B cell (primary cell): ENCODE results near the gene WBP1L.
"Not testable (repeated sequence)": the region's sequence is repeated elsewhere in the genome, so short reads cannot be mapped to it uniquely, and the experiment has no call there.

ENCODE experiments used
- CTCF ChIP-seq: fragments of 200-600 bp; IDR thresholded peaks from one replicate; pipeline ENCODE4 v1.8.0; 2022; ENCODE audit warnings: antibody characterized with exemption, mild to moderate bottlenecking
- EZH2 ChIP-seq: IDR thresholded peaks from 2 replicates; pipeline ENCODE4 v1.6.1; 2012; ENCODE audit warnings: borderline replicate concordance, low read depth, mild to moderate bottlenecking, moderate library complexity, low read length; ENCODE audit not compliant: insufficient read depth, poor library complexity, severe bottlenecking

GRCh38 chr10:102843139-102843538 lies 99.4 kb downstream of the WBP1L start:
- TF ChIP-seq CTCF, EZH2: not testable (repeated sequence)
